Gastroesophageal sphincter (tissue), 4 donors: ENCODE data around the gene RGS14. TPM values are rescaled to one million over a fixed set of nuclear protein-coding genes. Genes with fewer than 3 reads are reported as not detected.

ENCODE experiments used
- ATAC-seq: fragments of 150-250 bp; one replicate; pipeline ENCODE4 v1.9.1; 2016; ENCODE audit warnings: mild to moderate bottlenecking, moderate library complexity
- H3K27ac ChIP-seq, 4 donors: fragments of 200-600 bp; sonication (generic) in 3 of 4; 1 replicate in 3 of 4; 2 replicates in 1 of 4; pipeline ENCODE4 v1.5.1; 2016 to 2019
- H3K27me3 ChIP-seq: fragments of 200-600 bp; sonication (generic); one replicate; pipeline ENCODE4 v1.5.1; 2019
- H3K36me3 ChIP-seq, 2 donors: fragments of 200-600 bp; sonication (generic); one replicate each; pipeline ENCODE4 v1.5.1; 2019; ENCODE audit warnings: control low read depth in 1 of 2
- H3K4me1 ChIP-seq, 3 donors: fragments of 200-600 bp; sonication (generic); 1 replicate in 2 of 3; 2 replicates in 1 of 3; pipeline ENCODE4 v1.5.1; 2016 to 2019; ENCODE audit warnings: control low read depth in 2 of 3
- H3K4me3 ChIP-seq, 2 donors: fragments of 200-600 bp; sonication (generic); one replicate each; pipeline ENCODE4 v1.5.1; 2019; ENCODE audit warnings: mild to moderate bottlenecking in 1 of 2, moderate library complexity in 1 of 2
- H3K9me3 ChIP-seq, 3 donors: fragments of 200-600 bp; sonication (generic); one replicate each; pipeline ENCODE4 v1.5.1; 2017 to 2019; ENCODE audit warnings: control low read depth in 2 of 3
- CTCF ChIP-seq, 4 experiments: fragments of 200-600 bp in 2 of 4; fragments of 450-650 bp in 2 of 4; sonication (generic) in 1 of 4; IDR thresholded peaks; one replicate each; pipeline ENCODE4 v1.5.1; 2017 to 2019; ENCODE audit warnings: antibody characterized with exemption in 4 of 4, mild to moderate bottlenecking in 2 of 4, moderate library complexity in 2 of 4
- EP300 ChIP-seq: sonication (generic); formaldehyde crosslinking; IDR thresholded peaks from one replicate; pipeline ENCODE4 v1.6.1; 2017; ENCODE audit warnings: antibody characterized with exemption, mild to moderate bottlenecking
- POLR2A ChIP-seq, 2 donors: fragments of 450-650 bp; IDR thresholded peaks; one replicate each; pipeline ENCODE4 v1.6.1; 2017; ENCODE audit warnings: antibody characterized with exemption in 2 of 2, mild to moderate bottlenecking in 2 of 2, moderate library complexity in 1 of 2
- POLR2AphosphoS5 ChIP-seq: sonication (generic); formaldehyde crosslinking; IDR thresholded peaks from one replicate; pipeline ENCODE4 v1.6.1; 2017; ENCODE audit warnings: antibody characterized with exemption
- WGBS, 2 donors: methylation state at CpG; one replicate each; pipeline ENCODE4 v1.1.5; 2018; ENCODE audit warnings: low coverage in 1 of 2; 5-methylcytosine and 5-hydroxymethylcytosine counted together
- total RNA-seq, 4 donors: library from RNA; depleted of rRNA; stranded (reverse); fragments of >200 nt; gene quantifications; one replicate each; pipeline ENCODE4 v1.1.0, GENCODE V29; 2016

Gene RGS14
- total RNA-seq, 4 donors from 2014 or later: 7.6 to 20.1 (median 13.7) TPM

- Histone ChIP-seq H3K27ac (no peak overlapping the region), H3K36me3 (no peaks in the 10 kb centered on the region), H3K27me3 (peaks cover 79% of the 10 kb centered on the region), H3K9me3 (no peaks in the 10 kb centered on the region), H3K4me1 (peaks cover 0 to 22% (median 18%) of the 10 kb centered on the region in 3 donors), H3K4me3 (no peak overlapping the region)
- ATAC-seq: no peak
- 88 to 96% methylated on average over 3 to 4 of the region's 16 CpGs for WGBS, 2 donors
- TF ChIP-seq EP300 (no peak), POLR2A (IDR thresholded peaks at IDR 0.05) (no peak), POLR2AphosphoS5 (no peak), CTCF (IDR thresholded peaks at IDR 0.05) (no peak)
Observed at GRCh38 chr5:177397875-177398390, 40.2 kb downstream of the RGS14 start.

GRCh38 chr5:177399997-177400868 lies 42.5 kb downstream of the RGS14 start, which contains the start of gene PFN3:
TSS of gene PFN3 (minus strand) at chr5:177400661. CDS start at chr5:177400576, 85 bp downstream.
- H3K4me1 ChIP-seq: peaks cover 0 to 43% (median 36%) of the 10 kb centered on the region in 3 donors
- no peak within 1 kb of the TSS for H3K4me3 ChIP-seq
- H3K9me3 ChIP-seq: no peaks in the 10 kb centered on the region
- no peak for TF ChIP-seq POLR2A (IDR thresholded peaks at IDR 0.05)
- no peak for TF ChIP-seq EP300
- TF ChIP-seq POLR2AphosphoS5: no peak
- no peak for TF ChIP-seq CTCF (IDR thresholded peaks at IDR 0.05)
- WGBS, 2 donors: 7 to 40% methylated on average over 5 to 6 of the region's 92 CpGs
- no peaks in the 10 kb centered on the region for H3K36me3 ChIP-seq
- no peak for ATAC-seq
- peaks cover 100% of the 10 kb centered on the region for H3K27me3 ChIP-seq
- H3K27ac ChIP-seq: no peak within 1 kb of the TSS

GRCh38 chr5:177402271-177403043 lies 44.7 kb downstream of the RGS14 start:
- Histone ChIP-seq H3K4me1 (peaks cover 0 to 43% (median 36%) of the 10 kb centered on the region in 3 donors), H3K4me3 (no peak overlapping the region), H3K36me3 (no peaks in the 10 kb centered on the region), H3K27ac (no peak overlapping the region), H3K9me3 (no peaks in the 10 kb centered on the region), H3K27me3 (peaks cover 87% of the 10 kb centered on the region)
- TF ChIP-seq CTCF (IDR thresholded peaks at IDR 0.05) (peak in 3 of 4 experiments; percentile 11 to 47 (median 44)), POLR2AphosphoS5 (no peak)
- ATAC-seq: peak; percentile 24
- 4 to 13% methylated on average over 8 to 10 of the region's 49 CpGs for WGBS, 2 donors

GRCh38 chr5:177403102-177403791 lies 45.5 kb downstream of the RGS14 start:
- no peaks in the 10 kb centered on the region for H3K36me3 ChIP-seq
- ATAC-seq: no peak
- WGBS, 2 donors: no CpG with 5 or more reads among the region's 61 CpGs
- peaks cover 79% of the 10 kb centered on the region for H3K27me3 ChIP-seq
- TF ChIP-seq POLR2A (IDR thresholded peaks at IDR 0.05) (no peak), POLR2AphosphoS5 (no peak), EP300 (no peak), CTCF (IDR thresholded peaks at IDR 0.05) (no peak)
- peak overlapping the region in 1 of 4 donors; percentile 55 for H3K27ac ChIP-seq
- peaks cover 0 to 43% (median 36%) of the 10 kb centered on the region in 3 donors for H3K4me1 ChIP-seq
- no peaks in the 10 kb centered on the region for H3K9me3 ChIP-seq
- H3K4me3 ChIP-seq: peak overlapping the region in 1 of 2 donors; percentile 60
